ENCODE data around the gene PDGFC.
"Not testable (repeated sequence)": the region's sequence is repeated elsewhere in the genome, so short reads cannot be mapped to it uniquely, and the experiment has no call there.

PDGFC gene

GRCh38 chr4:156949373-156949814, 22.2 kb downstream of the PDGFC start:
- DNase-seq = no peak

GRCh38 chr4:156948738-156949137, 22.9 kb downstream of the PDGFC start:
- DNase-seq = no peak

- DNase-seq = no peak
Measured at GRCh38 chr4:156948133-156948532, 23.5 kb downstream of the PDGFC start.

GRCh38 chr4:156946516-156947424, 24.8 kb downstream of the PDGFC start:
- DNase-seq = no peak

GRCh38 chr4:156945532-156945931, 26.1 kb downstream of the PDGFC start:
- no peak for DNase-seq

GRCh38 chr4:156942991-156943390, 28.6 kb downstream of the PDGFC start:
- no peak for DNase-seq

GRCh38 chr4:156941940-156942548, 29.6 kb downstream of the PDGFC start:
- DNase-seq = no peak

GRCh38 chr4:156939801-156940200, 31.8 kb downstream of the PDGFC start:
- no peak for DNase-seq

GRCh38 chr4:156939139-156939538, 32.5 kb downstream of the PDGFC start:
- no peak for DNase-seq

GRCh38 chr4:156934259-156934635, 37.4 kb downstream of the PDGFC start:
- DNase-seq = no peak

- DNase-seq = no peak
Measured at GRCh38 chr4:156933633-156934258, 37.9 kb downstream of the PDGFC start.

- DNase-seq = not testable (repeated sequence)
Measured at GRCh38 chr4:156932360-156932759, 39.2 kb downstream of the PDGFC start.

GRCh38 chr4:156931267-156931666, 40.3 kb downstream of the PDGFC start:
- no peak for DNase-seq

- DNase-seq = no peak
Measured at GRCh38 chr4:156929386-156930105, 42.1 kb downstream of the PDGFC start.

- DNase-seq = no peak
Measured at GRCh38 chr4:156924774-156925315, 46.8 kb downstream of the PDGFC start.

- DNase-seq = no peak
Measured at GRCh38 chr4:156923525-156923924, 48.1 kb downstream of the PDGFC start.

- DNase-seq = no peak
Measured at GRCh38 chr4:156915221-156915620, 56.4 kb downstream of the PDGFC start.

- no peak for DNase-seq
Measured at GRCh38 chr4:156913234-156913633, 58.4 kb downstream of the PDGFC start.

- no peak for DNase-seq
Measured at GRCh38 chr4:156909010-156909409, 62.6 kb downstream of the PDGFC start.

- no peak for DNase-seq
Measured at GRCh38 chr4:156906325-156906724, 65.3 kb downstream of the PDGFC start.

GRCh38 chr4:156901871-156902270, 69.7 kb downstream of the PDGFC start:
- DNase-seq = no peak

GRCh38 chr4:156898373-156899117, 73.1 kb downstream of the PDGFC start:
- DNase-seq = no peak

All from activated CD4-positive, alpha-beta T cell treated with anti-CD3 and anti-CD28 coated beads, Interleukin-2, amount 50 U/mL, for 16 hours (primary cell).